ENCODE data around the gene SNX9. TPM values are rescaled to one million over a fixed set of nuclear protein-coding genes. Genes with fewer than 3 reads are reported as not detected.
"Not testable (repeated sequence)": the region's sequence is repeated elsewhere in the genome, so short reads cannot be mapped to it uniquely, and the experiment has no call there.

The SNX9 gene
- polyA plus RNA-seq, 1 donor (not counting 4 experiments of a cell fraction or from before 2014, with no cell fraction given) = 37.8 TPM

GRCh38 chr6:157898640-157899039, 75.6 kb downstream of the SNX9 start:
- no peak for TF ChIP-seq EZH2 (IDR thresholded peaks at IDR 0.05; ENCODE audit: low read length)
- TF ChIP-seq, protein P1, sequence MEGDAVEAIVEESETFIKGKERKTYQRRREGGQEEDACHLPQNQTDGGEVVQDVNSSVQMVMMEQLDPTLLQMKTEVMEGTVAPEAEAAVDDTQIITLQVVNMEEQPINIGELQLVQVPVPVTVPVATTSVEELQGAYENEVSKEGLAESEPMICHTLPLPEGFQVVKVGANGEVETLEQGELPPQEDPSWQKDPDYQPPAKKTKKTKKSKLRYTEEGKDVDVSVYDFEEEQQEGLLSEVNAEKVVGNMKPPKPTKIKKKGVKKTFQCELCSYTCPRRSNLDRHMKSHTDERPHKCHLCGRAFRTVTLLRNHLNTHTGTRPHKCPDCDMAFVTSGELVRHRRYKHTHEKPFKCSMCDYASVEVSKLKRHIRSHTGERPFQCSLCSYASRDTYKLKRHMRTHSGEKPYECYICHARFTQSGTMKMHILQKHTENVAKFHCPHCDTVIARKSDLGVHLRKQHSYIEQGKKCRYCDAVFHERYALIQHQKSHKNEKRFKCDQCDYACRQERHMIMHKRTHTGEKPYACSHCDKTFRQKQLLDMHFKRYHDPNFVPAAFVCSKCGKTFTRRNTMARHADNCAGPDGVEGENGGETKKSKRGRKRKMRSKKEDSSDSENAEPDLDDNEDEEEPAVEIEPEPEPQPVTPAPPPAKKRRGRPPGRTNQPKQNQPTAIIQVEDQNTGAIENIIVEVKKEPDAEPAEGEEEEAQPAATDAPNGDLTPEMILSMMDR (optimal IDR thresholded peaks at IDR 0.05 in 1 of 3, IDR thresholded peaks at IDR 0.05 in 1 of 3, conservative IDR thresholded peaks at IDR 0.05 in 1 of 3; ENCODE audit: extremely low read depth in 1 of 3, insufficient read depth in 2 of 3, low read length in 3 of 3) = no peak
- H3K4me3 ChIP-seq (ENCODE audit: control insufficient read depth in 2 of 3, extremely low read depth in 1 of 3, insufficient read depth in 2 of 3, low read depth in 1 of 3, low read length in 3 of 3) = no peak overlapping the region
- peaks cover 18 to 32% of the 10 kb centered on the region in 2 experiments for H3K36me3 ChIP-seq (ENCODE audit: control insufficient read depth in 2 of 2, extremely low read depth in 1 of 2, insufficient read depth in 2 of 2, low read length in 2 of 2)
- no peaks in the 10 kb centered on the region for H3K27me3 ChIP-seq (ENCODE audit: control insufficient read depth, extremely low read depth, insufficient read depth, low read length)
- H3K4me2 ChIP-seq (ENCODE audit: control insufficient read depth, extremely low read depth, insufficient read depth, low read depth, low read length) = no peak overlapping the region
- dilution Hi-C loops (cut with MboI; ENCODE audit: extremely low pct_ligation_motif_present, low sequenced_read_pairs) = no loop called here
- peaks cover 4% of the 10 kb centered on the region for H3K79me2 ChIP-seq (ENCODE audit: control insufficient read depth, insufficient read depth, low read length)
- DNase-seq (ENCODE audit: low read depth, low spot score) = no peak
- H3K9me3 ChIP-seq (ENCODE audit: control insufficient read depth, low read depth, low read length) = no peaks in the 10 kb centered on the region
- no peak for FAIRE-seq
- no peaks in the 10 kb centered on the region for H3K9me1 ChIP-seq (ENCODE audit: control insufficient read depth, extremely low read depth, insufficient read depth, low read length)
- H3K4me1 ChIP-seq (ENCODE audit: control insufficient read depth, extremely low read depth, insufficient read depth, low read length) = no peaks in the 10 kb centered on the region
- no peak overlapping the region for H2AFZ ChIP-seq (ENCODE audit: control insufficient read depth, low read length)
- H4K20me1 ChIP-seq (ENCODE audit: control insufficient read depth, extremely low read depth, insufficient read depth, low read length) = no peaks in the 10 kb centered on the region
- H3K9ac ChIP-seq (ENCODE audit: control insufficient read depth, extremely low read depth, insufficient read depth, low read length) = no peak overlapping the region
- H3K27ac ChIP-seq (ENCODE audit: control insufficient read depth, insufficient read depth, low read length) = no peak overlapping the region

DNA sequence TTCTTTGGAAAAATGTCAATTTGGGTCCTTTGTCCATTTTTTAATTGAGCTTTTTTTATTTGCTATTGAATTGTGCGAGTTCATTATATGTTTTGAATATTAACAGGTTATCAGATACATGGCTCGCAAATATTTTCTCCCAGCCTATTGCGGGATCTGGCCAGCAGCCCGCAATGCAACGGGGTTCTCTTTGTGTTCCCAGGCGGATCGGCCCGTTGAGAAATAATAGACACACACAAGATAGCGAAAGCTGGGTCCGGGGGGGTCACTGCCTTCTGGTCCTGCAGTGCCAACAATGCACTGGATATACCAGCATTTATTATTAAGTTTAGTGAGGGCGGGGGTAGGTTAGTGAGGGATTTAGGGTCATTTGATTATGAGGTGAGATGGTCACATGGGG, 77.2 kb downstream of the SNX9 start:
- H3K4me3 ChIP-seq (ENCODE audit: control insufficient read depth in 2 of 3, extremely low read depth in 1 of 3, insufficient read depth in 2 of 3, low read depth in 1 of 3, low read length in 3 of 3); H3K27ac ChIP-seq (ENCODE audit: control insufficient read depth, insufficient read depth, low read length); H4K20me1 ChIP-seq (ENCODE audit: control insufficient read depth, extremely low read depth, insufficient read depth, low read length); H3K9ac ChIP-seq (ENCODE audit: control insufficient read depth, extremely low read depth, insufficient read depth, low read length); H3K4me2 ChIP-seq (ENCODE audit: control insufficient read depth, extremely low read depth, insufficient read depth, low read depth, low read length); FAIRE-seq; H3K27me3 ChIP-seq (ENCODE audit: control insufficient read depth, extremely low read depth, insufficient read depth, low read length); H3K4me1 ChIP-seq (ENCODE audit: control insufficient read depth, extremely low read depth, insufficient read depth, low read length); DNase-seq (ENCODE audit: low read depth, low spot score); H3K9me1 ChIP-seq (ENCODE audit: control insufficient read depth, extremely low read depth, insufficient read depth, low read length); H2AFZ ChIP-seq (ENCODE audit: control insufficient read depth, low read length); dilution Hi-C loops (cut with MboI; ENCODE audit: extremely low pct_ligation_motif_present, low sequenced_read_pairs); H3K79me2 ChIP-seq (ENCODE audit: control insufficient read depth, insufficient read depth, low read length); H3K9me3 ChIP-seq (ENCODE audit: control insufficient read depth, low read depth, low read length): not testable (repeated sequence)
- peaks cover 21 to 33% of the 10 kb centered on the region in 2 experiments for H3K36me3 ChIP-seq (ENCODE audit: control insufficient read depth in 2 of 2, extremely low read depth in 1 of 2, insufficient read depth in 2 of 2, low read length in 2 of 2)

GRCh38 chr6:157900751-157901150, 77.7 kb downstream of the SNX9 start:
- dilution Hi-C loops (cut with MboI; ENCODE audit: extremely low pct_ligation_motif_present, low sequenced_read_pairs); H3K4me1 ChIP-seq (ENCODE audit: control insufficient read depth, extremely low read depth, insufficient read depth, low read length); H3K9ac ChIP-seq (ENCODE audit: control insufficient read depth, extremely low read depth, insufficient read depth, low read length); DNase-seq (ENCODE audit: low read depth, low spot score); H3K27me3 ChIP-seq (ENCODE audit: control insufficient read depth, extremely low read depth, insufficient read depth, low read length); H3K4me2 ChIP-seq (ENCODE audit: control insufficient read depth, extremely low read depth, insufficient read depth, low read depth, low read length); H3K27ac ChIP-seq (ENCODE audit: control insufficient read depth, insufficient read depth, low read length); H3K9me3 ChIP-seq (ENCODE audit: control insufficient read depth, low read depth, low read length); H3K9me1 ChIP-seq (ENCODE audit: control insufficient read depth, extremely low read depth, insufficient read depth, low read length); H3K79me2 ChIP-seq (ENCODE audit: control insufficient read depth, insufficient read depth, low read length); H4K20me1 ChIP-seq (ENCODE audit: control insufficient read depth, extremely low read depth, insufficient read depth, low read length); H3K4me3 ChIP-seq (ENCODE audit: control insufficient read depth in 2 of 3, extremely low read depth in 1 of 3, insufficient read depth in 2 of 3, low read depth in 1 of 3, low read length in 3 of 3); H2AFZ ChIP-seq (ENCODE audit: control insufficient read depth, low read length); FAIRE-seq: not testable (repeated sequence)
- H3K36me3 ChIP-seq (ENCODE audit: control insufficient read depth in 2 of 2, extremely low read depth in 1 of 2, insufficient read depth in 2 of 2, low read length in 2 of 2) = peaks cover 22 to 33% of the 10 kb centered on the region in 2 experiments
